ENCODE measurements around the gene KHSRP.

Gene KHSRP, protein sequence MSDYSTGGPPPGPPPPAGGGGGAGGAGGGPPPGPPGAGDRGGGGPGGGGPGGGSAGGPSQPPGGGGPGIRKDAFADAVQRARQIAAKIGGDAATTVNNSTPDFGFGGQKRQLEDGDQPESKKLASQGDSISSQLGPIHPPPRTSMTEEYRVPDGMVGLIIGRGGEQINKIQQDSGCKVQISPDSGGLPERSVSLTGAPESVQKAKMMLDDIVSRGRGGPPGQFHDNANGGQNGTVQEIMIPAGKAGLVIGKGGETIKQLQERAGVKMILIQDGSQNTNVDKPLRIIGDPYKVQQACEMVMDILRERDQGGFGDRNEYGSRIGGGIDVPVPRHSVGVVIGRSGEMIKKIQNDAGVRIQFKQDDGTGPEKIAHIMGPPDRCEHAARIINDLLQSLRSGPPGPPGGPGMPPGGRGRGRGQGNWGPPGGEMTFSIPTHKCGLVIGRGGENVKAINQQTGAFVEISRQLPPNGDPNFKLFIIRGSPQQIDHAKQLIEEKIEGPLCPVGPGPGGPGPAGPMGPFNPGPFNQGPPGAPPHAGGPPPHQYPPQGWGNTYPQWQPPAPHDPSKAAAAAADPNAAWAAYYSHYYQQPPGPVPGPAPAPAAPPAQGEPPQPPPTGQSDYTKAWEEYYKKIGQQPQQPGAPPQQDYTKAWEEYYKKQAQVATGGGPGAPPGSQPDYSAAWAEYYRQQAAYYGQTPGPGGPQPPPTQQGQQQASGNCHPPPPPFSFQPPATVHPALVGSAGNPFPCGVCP

DNA sequence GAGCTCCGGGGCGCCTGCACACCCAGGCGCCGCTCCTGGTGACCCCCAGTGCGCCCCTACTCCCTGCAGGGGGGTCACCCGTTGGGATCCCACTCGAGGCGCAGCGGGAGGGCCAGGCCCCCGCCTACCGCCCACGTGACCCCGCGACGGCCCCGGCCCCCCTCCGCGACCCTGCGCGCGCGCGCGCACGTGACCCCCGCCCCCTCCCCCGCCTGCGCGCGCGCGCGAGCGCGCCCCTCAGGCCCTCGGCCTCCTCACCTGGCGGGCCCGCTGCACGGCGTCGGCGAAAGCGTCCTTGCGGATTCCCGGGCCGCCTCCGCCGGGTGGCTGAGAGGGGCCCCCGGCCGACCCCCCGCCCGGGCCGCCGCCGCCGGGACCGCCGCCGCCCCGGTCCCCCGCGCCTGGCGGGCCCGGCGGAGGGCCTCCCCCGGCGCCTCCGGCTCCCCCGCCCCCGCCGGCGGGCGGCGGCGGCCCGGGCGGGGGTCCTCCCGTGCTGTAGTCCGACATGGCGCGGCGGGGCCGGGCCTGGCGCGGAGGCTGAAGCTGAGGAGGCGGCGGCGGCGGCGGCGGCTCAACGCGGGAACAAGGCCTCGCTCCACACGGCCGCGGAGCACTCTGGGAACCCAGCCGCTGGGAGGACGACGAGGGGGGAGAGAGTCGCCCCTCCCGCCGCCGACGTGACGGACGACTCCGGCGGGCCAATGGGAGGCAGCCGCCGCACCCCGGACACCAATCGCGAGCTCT, at the start of gene KHSRP:
TSS of gene KHSRP (minus strand) at position 617 of the 744 bp plus-strand sequence. CDS start at position 507, 110 bp downstream.
- peak; percentile 20 for DNase-seq

DNA sequence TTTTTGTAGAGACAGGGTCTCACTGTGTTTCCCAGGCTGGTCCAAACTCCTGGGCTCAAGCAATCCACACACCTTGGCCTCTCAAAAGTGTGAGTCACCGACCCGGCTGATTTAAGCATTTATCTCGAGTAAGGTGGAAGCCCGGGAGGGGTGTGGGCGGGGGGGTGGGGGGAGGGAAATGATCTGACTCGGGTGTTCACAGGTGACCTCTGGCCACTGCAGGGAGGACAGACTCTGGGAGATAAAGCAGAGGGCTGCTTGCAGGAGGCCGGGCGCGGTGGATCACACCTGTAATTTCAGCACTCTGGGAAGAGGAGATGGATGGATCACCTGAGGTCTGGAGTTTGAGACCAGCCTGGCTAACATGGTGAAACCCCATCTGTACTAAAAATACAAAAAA, 49.0 kb upstream of the KHSRP start:
- DNase-seq, result no peak

DNA sequence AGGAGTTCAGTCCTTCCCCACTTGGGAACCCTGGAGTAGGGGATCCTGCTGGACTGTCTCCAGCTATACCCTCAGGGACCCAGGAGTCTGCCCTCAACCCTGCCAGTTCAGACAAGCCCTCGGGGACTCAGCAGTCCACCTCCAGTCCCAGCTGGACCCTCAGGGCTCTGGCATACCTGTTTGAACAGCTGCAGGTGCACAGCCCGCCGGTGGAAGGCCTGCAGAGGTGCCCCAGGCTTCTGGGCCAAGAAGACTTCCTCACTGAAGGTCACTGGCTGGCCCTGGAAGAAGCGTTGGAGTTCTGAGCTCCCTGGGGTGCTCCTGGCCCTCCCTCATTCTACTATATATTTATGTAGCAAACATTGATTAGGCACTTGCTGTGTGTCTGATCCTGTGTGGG, 48.1 kb upstream of the KHSRP start:
- no peak for DNase-seq

- DNase-seq, result no peak
Observed at GRCh38 chr19:6471076-6471475, 46.5 kb upstream of the KHSRP start.

GRCh38 chr19:6470173-6470572, 45.6 kb upstream of the KHSRP start:
- no peak for DNase-seq

DNA sequence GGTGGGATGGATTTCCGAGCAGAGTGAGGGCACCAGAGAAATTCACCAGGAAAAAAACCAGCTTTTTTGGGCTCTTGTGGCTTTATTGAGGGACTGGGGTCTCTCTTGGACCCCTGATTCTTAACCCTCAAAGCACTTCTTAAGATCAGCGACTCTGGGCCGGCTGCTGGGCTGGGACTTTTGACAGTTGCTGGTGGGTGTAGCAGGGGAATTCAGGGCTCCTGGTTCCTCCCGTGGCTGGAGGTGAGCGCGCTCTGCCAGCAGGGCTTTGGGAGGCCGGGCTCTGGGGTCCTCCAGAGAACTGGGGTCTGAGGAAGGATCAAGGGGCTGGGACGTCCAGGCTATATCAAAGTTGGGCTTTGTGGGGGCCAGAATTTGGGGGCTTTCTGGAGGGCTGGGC, 42.8 kb upstream of the KHSRP start:
- no peak for DNase-seq

DNA sequence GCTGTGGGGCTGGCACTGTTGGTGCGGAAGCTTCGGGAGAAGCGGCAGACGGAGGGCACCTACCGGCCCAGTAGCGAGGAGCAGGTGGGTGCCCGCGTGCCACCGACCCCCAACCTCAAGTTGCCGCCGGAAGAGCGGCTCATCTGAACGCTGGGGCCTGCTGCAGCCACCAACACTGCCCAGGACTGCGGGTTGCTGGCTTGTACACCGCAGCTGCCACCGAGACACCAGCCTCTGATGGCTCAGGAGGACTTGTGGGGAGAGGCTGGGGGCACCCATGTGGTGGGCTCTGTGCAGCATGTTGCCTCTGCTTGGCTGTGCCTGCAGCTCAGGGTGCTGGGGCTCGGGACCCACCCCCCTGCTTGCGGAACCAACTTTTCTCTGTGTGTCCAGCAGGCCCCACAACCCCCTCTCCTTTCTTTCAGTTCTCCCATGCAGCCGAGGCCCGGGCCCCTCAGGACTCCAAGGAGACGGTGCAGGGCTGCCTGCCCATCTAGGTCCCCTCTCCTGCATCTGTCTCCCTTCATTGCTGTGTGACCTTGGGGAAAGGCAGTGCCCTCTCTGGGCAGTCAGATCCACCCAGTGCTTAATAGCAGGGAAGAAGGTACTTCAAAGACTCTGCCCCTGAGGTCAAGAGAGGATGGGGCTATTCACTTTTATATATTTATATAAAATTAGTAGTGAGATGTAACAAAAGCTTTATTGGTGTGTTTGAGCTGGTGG, 42.1 kb upstream of the KHSRP start:
- DNase-seq, result no peak

DNA sequence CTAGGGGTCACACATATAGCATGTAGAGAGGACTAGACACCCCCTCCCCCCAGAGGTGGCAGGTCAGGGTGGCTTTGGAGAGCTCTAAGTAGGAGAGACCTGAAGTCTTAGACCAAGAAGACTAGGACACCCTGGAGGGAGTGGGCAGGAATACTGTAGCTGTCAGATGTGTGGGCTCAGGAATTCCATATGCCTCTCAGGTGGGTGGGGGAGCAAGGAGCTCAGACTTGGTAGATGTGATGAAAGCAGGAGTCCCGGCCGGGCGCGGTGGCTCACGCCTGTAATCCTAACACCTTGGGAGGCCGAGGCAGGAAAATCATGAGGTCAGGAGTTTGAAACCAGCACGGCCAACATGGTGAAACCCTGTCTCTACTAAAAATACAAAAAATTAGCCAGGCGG, 41.1 kb upstream of the KHSRP start:
- DNase-seq, result no peak

DNA sequence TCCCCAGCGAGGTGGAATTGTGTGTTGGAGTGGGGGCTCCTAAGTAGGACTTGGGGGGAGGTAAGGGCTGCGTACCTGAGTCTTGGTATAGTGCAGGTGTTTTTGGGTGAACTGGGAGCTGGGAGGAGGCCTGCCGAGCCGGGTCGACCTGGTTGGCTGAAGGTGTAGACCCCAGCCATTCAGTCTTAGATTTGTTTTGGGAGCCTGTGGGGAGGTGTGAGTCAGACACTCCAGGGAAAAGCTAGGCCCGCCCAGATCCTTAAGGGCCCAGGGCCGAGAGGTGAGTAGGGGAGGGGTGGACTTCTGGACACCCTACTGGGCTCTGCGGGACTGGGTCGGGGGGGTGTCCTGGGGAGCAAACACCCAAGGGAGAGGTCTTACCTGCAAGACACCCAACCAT, 40.4 kb upstream of the KHSRP start:
- no peak for DNase-seq

DNA sequence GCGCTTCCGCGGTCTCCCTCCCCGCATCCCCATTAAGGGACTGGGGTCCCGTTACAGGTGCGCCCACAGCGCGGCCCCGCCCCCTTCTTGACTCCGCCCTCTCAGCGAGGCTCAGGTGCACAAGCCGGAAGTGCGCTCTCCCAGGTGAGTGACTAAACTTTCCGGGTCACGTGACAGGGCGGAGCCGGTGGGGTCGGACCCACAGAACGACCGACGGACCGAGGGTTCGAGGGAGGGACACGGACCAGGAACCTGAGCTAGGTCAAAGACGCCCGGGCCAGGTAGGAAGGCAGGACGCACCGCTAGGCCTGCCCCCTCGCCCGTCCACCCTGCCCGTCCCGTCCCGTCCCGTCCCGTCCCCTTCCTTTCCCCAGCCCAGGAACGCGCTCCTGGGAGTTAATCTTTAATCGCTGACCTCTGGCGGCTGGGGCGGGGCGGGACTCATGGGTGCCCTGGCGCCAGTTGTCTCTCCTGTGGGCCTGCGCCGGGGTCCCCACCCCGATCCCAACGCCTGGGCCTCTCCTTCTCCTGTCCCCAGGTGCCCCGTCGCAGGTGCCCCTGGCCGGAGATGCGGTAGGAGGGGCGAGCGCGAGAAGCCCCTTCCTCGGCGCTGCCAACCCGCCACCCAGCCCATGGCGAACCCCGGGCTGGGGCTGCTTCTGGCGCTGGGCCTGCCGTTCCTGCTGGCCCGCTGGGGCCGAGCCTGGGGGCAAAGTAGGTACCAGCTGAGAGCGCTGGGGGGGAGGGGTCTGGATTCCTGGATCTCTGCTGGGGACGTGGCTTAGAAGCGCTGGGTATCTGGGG, 39.7 kb upstream of the KHSRP start, which contains the start of gene CRB3:
TSS of gene CRB3 (plus strand) at position 202 of the 804 bp plus-strand sequence. CDS start at position 633, 431 bp downstream.
- DNase-seq, result no peak

DNA sequence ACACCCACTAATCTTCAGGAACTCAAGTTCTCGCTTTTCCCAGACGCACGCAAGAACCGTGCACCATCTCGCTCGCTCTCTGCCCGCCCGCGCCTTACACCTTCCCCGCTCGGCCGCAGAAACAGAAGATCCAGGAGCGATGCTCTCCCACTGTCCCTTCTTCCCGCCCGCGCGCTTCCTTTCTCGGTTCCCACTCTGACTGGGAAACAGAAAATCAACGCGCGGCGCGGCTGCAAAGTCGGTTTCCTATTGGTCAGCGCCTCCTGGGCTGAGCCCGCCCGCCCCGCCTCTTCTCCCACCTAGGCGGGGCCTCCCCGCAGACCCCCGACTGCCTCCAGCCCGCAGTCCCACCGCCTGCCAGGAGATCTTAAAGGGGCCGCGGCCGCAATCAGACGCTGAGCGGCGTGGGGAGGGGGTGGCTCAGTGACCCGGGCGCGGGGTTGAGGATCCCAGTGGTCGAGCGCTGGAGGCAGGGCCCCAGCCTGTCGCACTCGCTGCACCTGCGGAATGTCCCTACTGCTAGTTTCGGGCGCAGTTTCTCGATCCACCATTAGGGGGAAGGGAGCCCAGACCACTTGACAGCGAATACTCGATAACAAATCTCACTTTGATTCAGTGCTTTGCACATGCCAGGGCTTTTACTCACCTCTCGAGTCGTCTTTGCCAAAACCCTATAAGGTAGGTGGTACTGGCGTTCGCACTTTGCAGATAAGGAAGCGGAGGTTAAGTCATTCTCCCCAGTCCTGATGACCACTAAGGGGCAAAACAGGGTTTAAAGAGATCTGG, 35.7 kb upstream of the KHSRP start:
- DNase-seq, result peak; percentile 98

DNA sequence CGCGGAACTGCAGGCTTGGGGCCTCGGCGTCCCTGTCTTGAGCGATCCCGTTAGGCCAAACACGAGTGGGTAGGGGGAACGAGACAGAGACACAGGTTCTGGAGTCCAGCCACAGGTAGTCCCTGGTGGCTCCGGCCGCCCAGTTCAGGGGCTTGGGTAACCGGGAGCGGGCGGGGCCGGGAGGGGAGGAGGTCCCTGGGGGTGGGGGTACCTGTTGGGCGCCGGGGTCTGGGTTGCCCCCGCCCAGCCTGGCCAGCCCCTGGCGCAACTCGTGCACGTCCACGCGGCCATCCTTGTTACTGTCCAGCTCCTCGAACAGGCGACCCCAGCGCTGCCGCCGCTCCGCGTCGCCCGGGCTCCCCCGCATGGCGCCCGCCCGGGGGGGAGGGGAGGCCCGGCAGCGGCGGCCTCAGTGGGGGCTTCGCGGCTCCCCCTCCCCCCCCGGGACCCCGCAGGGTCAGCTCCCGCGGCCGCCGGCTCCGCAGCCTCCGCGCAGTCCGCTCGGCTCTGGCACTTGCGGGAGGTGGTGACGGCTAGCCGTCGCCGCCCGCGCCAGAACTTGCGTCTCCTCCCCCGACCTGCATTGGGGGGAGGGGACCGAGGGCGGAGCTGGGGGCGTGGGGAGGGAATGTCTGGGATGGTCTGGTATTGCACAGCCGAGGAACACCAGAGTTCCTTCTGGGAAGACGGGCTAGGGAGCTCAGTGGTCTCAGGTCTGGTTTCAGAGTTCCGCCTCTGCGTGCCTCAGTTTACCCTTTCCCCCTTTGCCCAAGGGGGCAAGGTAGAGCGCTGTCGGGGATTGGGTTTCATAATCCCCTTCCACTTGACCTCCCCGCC, 34.9 kb upstream of the KHSRP start, which contains the start of gene SLC25A23:
TSS of gene SLC25A23 (minus strand) at position 531 of the 837 bp plus-strand sequence. CDS start at position 367, 164 bp downstream.
- peak; percentile 54 for DNase-seq

DNA sequence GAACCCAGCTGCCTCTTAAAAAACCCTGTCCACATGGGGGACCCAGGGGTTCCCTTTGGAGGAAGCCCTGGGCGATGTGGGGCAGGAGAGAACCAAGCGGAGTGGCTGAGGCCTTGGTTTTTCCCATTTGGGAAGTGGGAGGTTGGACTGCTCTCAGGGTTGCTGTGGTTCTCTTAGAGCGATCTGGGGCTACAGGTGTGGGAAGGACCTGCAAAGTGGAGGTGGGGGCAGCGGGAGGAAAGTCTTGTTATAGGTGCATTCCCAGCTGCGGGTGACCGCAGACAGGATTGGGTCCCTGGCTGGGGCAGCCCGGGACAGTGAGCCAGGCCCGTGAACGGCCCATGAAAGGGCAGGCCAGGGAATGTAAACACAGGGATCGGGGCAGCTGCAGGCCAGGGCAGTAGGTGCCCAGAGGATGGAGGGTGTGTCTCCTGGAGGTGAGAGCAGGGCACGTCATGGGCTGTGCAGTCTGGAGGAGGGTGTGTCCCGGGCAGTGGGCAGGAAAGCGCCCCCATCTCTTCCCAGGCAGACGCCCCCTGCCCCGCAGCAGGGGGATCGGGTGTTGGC, 34.2 kb upstream of the KHSRP start:
- DNase-seq, result no peak

GRCh38 chr19:6457958-6458694, 33.5 kb upstream of the KHSRP start:
- DNase-seq, result no peak

GRCh38 chr19:6455924-6456323, 31.3 kb upstream of the KHSRP start:
- no peak for DNase-seq

DNA sequence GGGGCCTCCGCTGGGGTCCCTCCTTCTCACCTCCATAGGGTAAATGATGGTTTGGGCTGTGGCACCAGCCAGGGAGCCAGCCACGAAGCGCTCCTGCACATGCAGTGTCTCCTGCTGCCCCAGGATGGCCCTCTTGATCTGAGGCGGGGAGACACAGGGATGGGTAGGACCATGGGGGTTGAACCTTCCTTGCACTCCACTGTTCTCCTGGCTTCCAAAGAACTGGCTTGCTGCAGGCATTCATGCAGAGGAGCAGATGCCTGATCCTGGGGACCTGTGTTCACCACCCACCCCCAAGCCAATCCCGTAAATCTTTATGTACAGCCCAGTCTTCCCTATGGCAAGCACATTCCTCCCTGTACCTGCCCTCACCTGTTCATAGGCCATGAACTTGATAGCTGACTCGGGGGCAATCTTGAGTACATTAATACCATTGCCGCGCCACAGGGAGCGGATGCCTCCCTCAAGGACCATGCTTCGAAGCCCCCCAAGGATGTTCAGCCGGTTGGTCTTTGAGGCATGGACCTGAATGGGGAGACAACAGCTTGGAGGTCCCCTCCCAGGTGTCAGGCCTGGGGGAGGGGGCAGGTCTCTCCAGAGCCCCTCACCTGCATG, 29.4 kb upstream of the KHSRP start:
- no peak for DNase-seq

- no peak for DNase-seq
Observed at GRCh38 chr19:6452899-6453298, 28.3 kb upstream of the KHSRP start.

DNA sequence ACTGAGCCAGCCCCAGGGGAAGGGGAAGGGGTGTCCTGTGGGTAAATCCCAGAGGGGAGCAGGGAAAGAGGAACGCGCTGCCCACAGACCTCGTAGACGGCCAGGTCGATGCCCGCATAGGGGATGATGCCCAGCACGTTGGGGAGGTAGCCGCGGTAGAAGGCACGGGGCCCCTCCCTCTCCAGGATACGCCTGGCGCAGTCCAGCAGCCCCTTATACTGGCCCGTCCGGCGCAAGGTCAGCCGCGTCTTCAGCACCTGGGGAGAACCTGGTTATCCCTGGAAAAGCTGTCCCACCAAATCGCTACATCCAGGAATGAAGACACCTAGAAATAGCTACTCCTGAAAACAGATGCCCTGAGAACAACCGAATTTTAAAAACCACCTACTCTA, 27.6 kb upstream of the KHSRP start:
- DNase-seq, result no peak
